K562 (cell line): ENCODE results near the gene PRPH2. TPM values are rescaled to one million over a fixed set of nuclear protein-coding genes. Genes with fewer than 3 reads are reported as not detected.
"Not testable (repeated sequence)": the region's sequence is repeated elsewhere in the genome, so short reads cannot be mapped to it uniquely, and the experiment has no call there.

ENCODE experiments used
- ATAC-seq: fragments of 200-7000 bp; cut with Tn5 transposase; 3 replicates; pipeline ENCODE4 v1.9.1; 2020; ENCODE audit warnings: moderate library complexity
- BruUV-seq: library from RNA; stranded (reverse); fragments of 400-500 nt; replicated peaks from 2 replicates; lab custom pipeline; 2021; lab: Mats Ljungman, UMichigan
- CTCF ChIA-PET: fragments of 300-600 bp; formaldehyde crosslinking; extraction: SDS; loops from one replicate; lab custom pipeline; 2021; ENCODE audit warnings: low intra/inter-chr PET ratio; lab: Yijun Ruan, JAX
- POLR2A ChIA-PET: fragments of 300-600, 350-650 bp; sonication (Branson Sonifier 250); formaldehyde crosslinking; extraction: SDS; loops from one replicate; lab custom pipeline; 2021; ENCODE audit warnings: antibody characterized with exemption, inconsistent platforms; lab: Yijun Ruan, JAX
- DNase-seq, 4 experiments: peaks; one replicate each; pipeline versions ENCODE4 v3.0.0 to v3.0.0-alpha.2; 2011 to 2018; ENCODE audit warnings: low spot score in 3 of 4, mixed read lengths in 3 of 4; ENCODE audit errors: extremely low read depth in 1 of 4
- FAIRE-seq: peaks from 2 replicates; lab custom pipeline; 2011; peaks lifted over from hg19 to GRCh38; lab: Jason Lieb, UNC
- H2AFZ ChIP-seq: 2 replicates; pipeline ENCODE4 v1.6.0; 2011; ENCODE audit warnings: low read depth, low read length, control low read depth, inconsistent platforms
- H3K27ac ChIP-seq: fragments of 200-600 bp; 3 replicates; pipeline ENCODE4 v1.8.0; 2011; ENCODE audit warnings: low read depth, mild to moderate bottlenecking, control low read depth, inconsistent platforms, low read length, moderate library complexity, mixed read lengths; ENCODE audit errors: extremely low read depth
- H3K27me3 ChIP-seq, 2 experiments: fragments of 300-600 bp in 1 of 2; 2 replicates in 1 of 2; 3 replicates in 1 of 2; pipeline versions ENCODE4 v1.6.0 to v1.8.0; 2011; ENCODE audit warnings: inconsistent platforms in 2 of 2, low read length in 2 of 2, mild to moderate bottlenecking in 1 of 2, mixed read lengths in 1 of 2, moderate library complexity in 1 of 2; ENCODE audit not compliant: control insufficient read depth in 2 of 2, insufficient read depth in 2 of 2
- H3K36me3 ChIP-seq: fragments of 300-600 bp; 3 replicates; pipeline ENCODE4 v1.8.0; 2011; ENCODE audit warnings: mild to moderate bottlenecking, low read length, inconsistent platforms; ENCODE audit not compliant: control insufficient read depth, insufficient read depth
- H3K4me1 ChIP-seq, 2 experiments: fragments of 200-600 bp in 1 of 2; replicated peaks in 1 of 2; 2 replicates in 1 of 2; 3 replicates in 1 of 2; pipeline versions ENCODE4 v1.5.1 to v1.8.0; 2011; ENCODE audit warnings: inconsistent platforms in 2 of 2, low read length in 2 of 2, mild to moderate bottlenecking in 1 of 2, mixed read lengths in 1 of 2, moderate library complexity in 1 of 2; ENCODE audit not compliant: control insufficient read depth in 2 of 2, insufficient read depth in 2 of 2
- H3K4me2 ChIP-seq: 2 replicates; pipeline ENCODE4 v1.6.1; 2011; ENCODE audit warnings: low read length, control low read depth, inconsistent platforms, mixed read lengths; ENCODE audit not compliant: insufficient read depth
- H3K4me3 ChIP-seq: fragments of 200-600 bp; sonication (generic), shearing (Covaris generic); 2 replicates; pipeline ENCODE4 v1.5.1; 2016; ENCODE audit warnings: control low read depth, inconsistent platforms
- H3K79me2 ChIP-seq: fragments of 200-600 bp; 3 replicates; pipeline ENCODE4 v1.8.0; 2011; ENCODE audit warnings: low read length, inconsistent platforms; ENCODE audit not compliant: control insufficient read depth, insufficient read depth
- H3K9ac ChIP-seq, 2 experiments: 2 replicates each; pipeline versions ENCODE4 v1.6.0 to v1.6.1; 2011; ENCODE audit warnings: low read depth in 2 of 2, low read length in 2 of 2, control low read depth in 1 of 2, inconsistent platforms in 1 of 2, mild to moderate bottlenecking in 1 of 2, mixed read lengths in 1 of 2; ENCODE audit not compliant: insufficient read depth in 1 of 2
- H3K9me1 ChIP-seq: one replicate; pipeline ENCODE4 v1.6.0; 2011; ENCODE audit warnings: inconsistent platforms, mild to moderate bottlenecking, low read length, moderate library complexity; ENCODE audit not compliant: control insufficient read depth, insufficient read depth
- H3K9me3 ChIP-seq: replicated peaks from 2 replicates; pipeline ENCODE4 v1.5.1; 2011; ENCODE audit warnings: low read depth, low read length, inconsistent platforms; ENCODE audit not compliant: control insufficient read depth, insufficient read depth
- H4K20me1 ChIP-seq: replicated peaks from 2 replicates; pipeline ENCODE4 v1.6.1; 2011; ENCODE audit warnings: low read length, inconsistent platforms, mixed read lengths; ENCODE audit not compliant: control insufficient read depth, insufficient read depth
- ARID1B ChIP-seq: fragments of 450-650 bp; IDR thresholded peaks from 2 replicates; pipeline ENCODE4 v1.6.1; 2016; ENCODE audit warnings: antibody characterized with exemption, mild to moderate bottlenecking, inconsistent platforms
- ATF3 ChIP-seq, 2 experiments: fragments of 450-650 bp in 1 of 2; sonication (generic) in 1 of 2; formaldehyde crosslinking in 1 of 2; IDR thresholded peaks in 1 of 2; conservative IDR thresholded peaks in 1 of 2; 2 replicates each; pipeline versions ENCODE4 v1.6.1 to v1.8.1; 2016 to 2023; ENCODE audit warnings: mild to moderate bottlenecking in 2 of 2, moderate library complexity in 2 of 2, inconsistent platforms in 1 of 2, missing genetic modification reagents in 1 of 2
- BHLHE40 ChIP-seq: IDR thresholded peaks from 2 replicates; pipeline ENCODE4 v1.6.1; 2011; ENCODE audit warnings: low read length, improper control_type of control experiment
- CBFA2T2 ChIP-seq: fragments of 450-650 bp; conservative IDR thresholded peaks from 2 replicates; pipeline ENCODE4 v1.6.1; 2017; ENCODE audit warnings: mild to moderate bottlenecking
- CBFA2T3 ChIP-seq: fragments of 450-650 bp; IDR thresholded peaks from 2 replicates; pipeline ENCODE4 v1.6.1; 2017
- DPF2 ChIP-seq: fragments of 450-650 bp; IDR thresholded peaks from 2 replicates; pipeline ENCODE4 v1.6.1; 2016
- FOSL1 ChIP-seq: fragments of 200-800 bp; sonication (Bioruptor generic); conservative IDR thresholded peaks from 2 replicates; pipeline ENCODE4 v1.6.1; 2016; ENCODE audit warnings: missing genetic modification characterization, missing compliant biosample characterization
- HDAC1 ChIP-seq, 2 experiments: fragments of 450-650 bp; IDR thresholded peaks; 2 replicates each; pipeline ENCODE4 v1.6.1; 2016 to 2017; ENCODE audit warnings: inconsistent platforms in 1 of 2, mild to moderate bottlenecking in 1 of 2, moderate library complexity in 1 of 2
- HDAC2 ChIP-seq: fragments of 450-650 bp; IDR thresholded peaks from 2 replicates; pipeline ENCODE4 v1.6.1; 2016; ENCODE audit warnings: mild to moderate bottlenecking
- JUND ChIP-seq, 2 experiments: IDR thresholded peaks; 2 replicates in 1 of 2; 3 replicates in 1 of 2; pipeline ENCODE4 v1.6.1; 2011; ENCODE audit warnings: borderline replicate concordance in 2 of 2, low read depth in 2 of 2, low read length in 2 of 2, improper control_type of control experiment in 1 of 2, missing biosample characterization in 1 of 2, missing genetic modification characterization in 1 of 2, missing genetic modification reagents in 1 of 2
- KDM1A ChIP-seq, 2 experiments: fragments of 450-650 bp; IDR thresholded peaks; 2 replicates each; pipeline ENCODE4 v1.6.1; 2016; ENCODE audit warnings: mild to moderate bottlenecking in 2 of 2
- MAFG ChIP-seq: fragments of 450-650 bp; conservative IDR thresholded peaks from 2 replicates; pipeline ENCODE4 v1.6.1; 2016; ENCODE audit warnings: missing genetic modification characterization, missing compliant biosample characterization
- MTA2 ChIP-seq: fragments of 450-650 bp; IDR thresholded peaks from 2 replicates; pipeline ENCODE4 v1.6.1; 2016; ENCODE audit warnings: low read depth
- MYNN ChIP-seq, 2 experiments: sonication (generic); formaldehyde crosslinking in 1 of 2; IDR thresholded peaks; 2 replicates each; pipeline versions ENCODE4 v1.5.0 to v1.6.1; 2016 to 2020; ENCODE audit warnings: antibody characterized with exemption in 1 of 2, missing genetic modification reagents in 1 of 2
- NCOR1 ChIP-seq: fragments of 450-650 bp; IDR thresholded peaks from 2 replicates; pipeline ENCODE4 v1.6.1; 2016; ENCODE audit warnings: mild to moderate bottlenecking, moderate library complexity
- NFIC ChIP-seq: fragments of 450-650 bp; IDR thresholded peaks from 2 replicates; pipeline ENCODE4 v1.6.1; 2017; ENCODE audit warnings: mild to moderate bottlenecking, inconsistent platforms
- NR2C1 ChIP-seq, 2 experiments: fragments of 450-650 bp; IDR thresholded peaks; 2 replicates each; pipeline ENCODE4 v1.6.1; 2017; ENCODE audit warnings: mild to moderate bottlenecking in 2 of 2, antibody characterized with exemption in 1 of 2, inconsistent platforms in 1 of 2, missing compliant biosample characterization in 1 of 2, missing genetic modification characterization in 1 of 2
- RCOR1 ChIP-seq, 2 experiments: IDR thresholded peaks; 2 replicates each; pipeline ENCODE4 v1.6.1; 2012; ENCODE audit warnings: low read depth in 2 of 2, low read length in 2 of 2, borderline replicate concordance in 1 of 2, improper control_type of control experiment in 1 of 2
- TAL1 ChIP-seq: fragments of 450-650 bp; IDR thresholded peaks from 2 replicates; pipeline ENCODE4 v1.6.1; 2016; ENCODE audit warnings: mild to moderate bottlenecking
- TCF3 ChIP-seq: sonication (generic); formaldehyde crosslinking; IDR thresholded peaks from 2 replicates; pipeline ENCODE4 v1.4.0; 2020; ENCODE audit warnings: mild to moderate bottlenecking, missing genetic modification reagents
- TRIM24 ChIP-seq, 2 experiments: fragments of 450-650 bp; IDR thresholded peaks; 2 replicates each; pipeline ENCODE4 v1.6.1; 2016
- WGBS: fragments of 100-300 bp; shearing (Covaris generic); methylation state at CpG from one replicate; pipeline ENCODE4 v1.1.6; 2016; ENCODE audit warnings: low coverage, mixed read lengths; ENCODE audit not compliant: insufficient coverage; ENCODE audit errors: missing lambda C conversion rate; 5-methylcytosine and 5-hydroxymethylcytosine counted together
- in situ Hi-C: fragments of 300-500 bp; cut with MboI; formaldehyde crosslinking; loops from 4 replicates; pipeline ENCODE4 v1.15.0; 2018; ENCODE audit warnings: inconsistent platforms, mixed read lengths
- intact Hi-C: fragments of 100-400 bp; cut with micrococcal nuclease; formaldehyde crosslinking; loops from 2 replicates; pipeline ENCODE4 v1.14.2; 2022
- polyA plus RNA-seq, 8 experiments: library from polyadenylated mRNA; depleted of rRNA in 4 of 8; stranded (reverse) in 5 of 8; unstranded in 3 of 8; fragments of >200 nt; fragmentation: Nextera tagmentation in 2 of 8; fragmentation: Illumina TruSeq in 1 of 8; extraction: Ambion mirVana in 2 of 8; extraction: Trizol in 1 of 8; gene quantifications; 2 replicates each; pipeline versions ENCODE4 v1.2.1 to v1.2.3, GENCODE V29; 2011 to 2014; ENCODE audit warnings: inconsistent platforms in 1 of 8, missing spikeins in 1 of 8
- total RNA-seq, 7 experiments: library from RNA; depleted of rRNA in 6 of 7; stranded (reverse); fragments of >200 nt in 6 of 7; fragmentation: Illumina TruSeq in 2 of 7; extraction: Trizol in 2 of 7; gene quantifications; 2 replicates each; pipeline versions ENCODE4 v1.2.1 to v1.2.3, GENCODE V29; 2011 to 2021; ENCODE audit warnings: low replicate concordance in 1 of 7
- TF ChIP-seq, protein P1 (sequence below): sonication (generic); IDR thresholded peaks from 2 replicates; pipeline ENCODE4 v1.6.1; 2016

PRPH2 gene
- total and polyA plus RNA-seq, 9 of the 15 experiments (the other 6 are each of a cell fraction or from before 2014, with no cell fraction given), result 0.03 to 0.11 (median 0.03) TPM; not detected in 5

DNA sequence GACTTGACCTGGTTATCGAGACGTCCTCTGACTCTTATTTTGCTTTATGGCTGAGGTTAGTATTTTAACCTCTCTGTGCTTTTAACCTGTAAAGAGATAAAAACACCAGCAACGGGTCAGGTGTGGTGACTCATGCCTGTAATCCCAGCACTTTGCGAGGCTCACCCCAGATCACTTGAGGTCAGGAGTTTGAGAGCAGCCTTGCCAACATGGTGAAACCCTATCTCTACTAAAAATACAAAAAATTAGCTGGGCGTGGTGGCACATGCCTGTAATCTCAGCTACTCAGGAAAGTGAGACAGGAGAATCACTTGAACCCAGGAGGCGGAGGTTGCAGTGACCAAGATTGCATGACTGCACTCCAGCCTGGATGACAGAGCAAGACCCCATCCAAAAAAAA, 48.0 kb downstream of the PRPH2 start:
- H3K4me2 ChIP-seq; H3K9ac ChIP-seq; H3K27me3 ChIP-seq; H3K27ac ChIP-seq; H3K9me3 ChIP-seq; H3K4me1 ChIP-seq; H3K4me3 ChIP-seq; H4K20me1 ChIP-seq; H2AFZ ChIP-seq; in situ Hi-C loops; H3K79me2 ChIP-seq; H3K9me1 ChIP-seq; BruUV-seq; intact Hi-C loops; TF ChIP-seq NR2C1 (IDR thresholded peaks at IDR 0.05); ATF3 (CRISPR knock-in tag; conservative IDR thresholded peaks at IDR 0.05); MYNN (CRISPR knock-in tag; IDR thresholded peaks at IDR 0.05); JUND (tag; IDR thresholded peaks at IDR 0.05; ENCODE audit: borderline replicate concordance, low read depth, low read length): not testable (repeated sequence)
- H3K36me3 ChIP-seq, result peaks cover 88% of the 10 kb centered on the region
- ChIA-PET CTCF (interaction anchor here (0.6 kb wide), 1 partner anchor 13 kb away, joined by 4 read pairs; no protein-coding TSS in a partner anchor), POLR2A (interaction anchor here (1.0 kb wide), 1 partner anchor 9 kb away, joined by 3 read pairs; no protein-coding TSS in a partner anchor)
- ATAC-seq (peak; percentile 51; the same call in 2 of the 3 replicates), DNase-seq (peak in 1 of 4 experiments; percentile 31), FAIRE-seq (peak; percentile 46)
- WGBS, result 38% methylated on average over 6 of the region's 6 CpGs
- TF ChIP-seq CBFA2T3, result peak; percentile 91
- TF ChIP-seq DPF2, result peak; percentile 65; the same call in 1 of the 2 replicates
- TF ChIP-seq MAFG (tag), result 0 out of 2 replicates have a peak, but pooled peaks have one; percentile 18
- 0 out of 4 replicates have a peak, but pooled peaks of 1 of the 2 experiments have one; percentile 43 for TF ChIP-seq RCOR1 (IDR thresholded peaks at IDR 0.05; ENCODE audit: borderline replicate concordance in 1 of 2, low read depth in 2 of 2, low read length in 2 of 2)
- TF ChIP-seq MTA2, result 0 out of 2 replicates have a peak, but pooled peaks have one; percentile 10
- TF ChIP-seq HDAC1 (IDR thresholded peaks at IDR 0.05), result peak in 1 of 2 experiments; percentile 50; a peak in 1 of 4 replicates
- peak; percentile 75 for TF ChIP-seq TAL1
- TF ChIP-seq ARID1B, result peak; percentile 71
- TF ChIP-seq BHLHE40, result 0 out of 2 replicates have a peak, but pooled peaks have one; percentile 49
- TF ChIP-seq TRIM24 (IDR thresholded peaks at IDR 0.05), result peak in 1 of 2 experiments; percentile 48; a peak in 1 of 4 replicates
- peak; percentile 41; the same call in 1 of the 2 replicates for TF ChIP-seq NFIC
- TF ChIP-seq NR2C1 (tag; IDR thresholded peaks at IDR 0.05), result peak; percentile 37; the same call in 1 of the 2 replicates
- peak; percentile 71 for TF ChIP-seq ATF3 (IDR thresholded peaks at IDR 0.05)
- peak; percentile 96 for TF ChIP-seq MYNN (IDR thresholded peaks at IDR 0.05)
- TF ChIP-seq, protein P1, sequence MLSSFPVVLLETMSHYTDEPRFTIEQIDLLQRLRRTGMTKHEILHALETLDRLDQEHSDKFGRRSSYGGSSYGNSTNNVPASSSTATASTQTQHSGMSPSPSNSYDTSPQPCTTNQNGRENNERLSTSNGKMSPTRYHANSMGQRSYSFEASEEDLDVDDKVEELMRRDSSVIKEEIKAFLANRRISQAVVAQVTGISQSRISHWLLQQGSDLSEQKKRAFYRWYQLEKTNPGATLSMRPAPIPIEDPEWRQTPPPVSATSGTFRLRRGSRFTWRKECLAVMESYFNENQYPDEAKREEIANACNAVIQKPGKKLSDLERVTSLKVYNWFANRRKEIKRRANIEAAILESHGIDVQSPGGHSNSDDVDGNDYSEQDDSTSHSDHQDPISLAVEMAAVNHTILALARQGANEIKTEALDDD, result peak; percentile 80; the same call in 1 of the 2 replicates
- peak; percentile 55 for TF ChIP-seq TCF3
- TF ChIP-seq FOSL1, result peak; percentile 72
- peak; percentile 94 to 96 for TF ChIP-seq KDM1A (IDR thresholded peaks at IDR 0.05)
- TF ChIP-seq HDAC2, result peak; percentile 70; the same call in 1 of the 2 replicates
- TF ChIP-seq NCOR1, result peak; percentile 69; the same call in 1 of the 2 replicates
- peak; percentile 81 for TF ChIP-seq CBFA2T2
- TF ChIP-seq JUND (IDR thresholded peaks at IDR 0.05; ENCODE audit: borderline replicate concordance, low read depth, low read length), result peak; percentile 36; the same call in 1 of the 2 replicates
